Measurements from ENCODE around the gene WDR27.

The WDR27 gene

DNA sequence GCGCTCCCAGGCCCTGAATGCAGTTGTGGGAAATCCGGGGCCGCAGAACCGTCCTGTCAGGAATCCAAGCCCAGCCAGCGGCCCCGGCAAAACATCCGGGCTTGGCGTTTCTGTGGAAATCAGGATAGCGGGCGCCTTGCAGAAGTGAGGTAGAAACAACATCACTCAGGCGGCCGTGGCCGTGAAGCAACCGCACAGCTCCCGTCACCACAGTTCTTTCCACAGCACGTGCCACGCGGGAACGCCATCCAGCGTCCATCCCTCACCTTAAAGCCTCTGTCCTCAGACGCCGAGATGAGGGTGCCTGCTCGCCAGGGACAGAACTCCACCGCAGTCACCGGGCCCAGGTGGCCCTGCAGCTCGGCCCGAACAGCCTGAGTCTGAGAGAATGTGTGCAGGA is 34.1 kb downstream of the WDR27 start:
- H3K79me1 ChIP-seq (ENCODE audit: low read depth, low read length): peaks cover 10% of the 10 kb centered on the region
- H3K14ac ChIP-seq (ENCODE audit: low read length): no peak overlapping the region
- H4K91ac ChIP-seq (ENCODE audit: low read depth, low read length, poor library complexity): no peak overlapping the region
- no peak overlapping the region for H2BK12ac ChIP-seq (ENCODE audit: low read length)
- H3K18ac ChIP-seq (ENCODE audit: low read length): no peak overlapping the region
- WGBS, 2 donors (ENCODE audit: extremely low coverage in 2 of 2, insufficient read length in 2 of 2, insufficient replicate concordance in 1 of 2): no CpG with 5 or more reads among the region's 27 CpGs
- no peak overlapping the region for H2AFZ ChIP-seq (ENCODE audit: low read length)
- peaks cover 0 to 4% of the 10 kb centered on the region in 2 donors for H3K9me3 ChIP-seq (replicated peaks in 1 of 2; ENCODE audit: control insufficient read depth in 2 of 2, insufficient read depth in 1 of 2, low read depth in 1 of 2, low read length in 2 of 2)
- H2AK5ac ChIP-seq (ENCODE audit: low read depth, low read length): no peak overlapping the region
- H3K9ac ChIP-seq (ENCODE audit: low read depth, low read length, poor library complexity): no peak overlapping the region
- no peak overlapping the region for H3K23ac ChIP-seq (ENCODE audit: low read depth, low read length, poor library complexity)
- H2BK5ac ChIP-seq (ENCODE audit: low read length): no peak overlapping the region
- no peaks in the 10 kb centered on the region for H3K27me3 ChIP-seq (ENCODE audit: control insufficient read depth in 3 of 3, insufficient read depth in 3 of 3, low read depth in 1 of 3, low read length in 3 of 3)
- no peak overlapping the region for H3K4me2 ChIP-seq (ENCODE audit: insufficient read depth, low read length, poor library complexity, severe bottlenecking)
- no peak overlapping the region for H3K27ac ChIP-seq (replicated peaks; ENCODE audit: low read length)
- H3K36me3 ChIP-seq (replicated peaks in 1 of 2; ENCODE audit: control insufficient read depth in 2 of 2, insufficient read depth in 2 of 2, low read length in 2 of 2): peaks cover 42 to 92% of the 10 kb centered on the region in 2 donors
- H2BK120ac ChIP-seq (ENCODE audit: low read depth, low read length): no peak overlapping the region
- H4K8ac ChIP-seq (ENCODE audit: low read depth, low read length): no peak overlapping the region
- no peak overlapping the region for H2BK15ac ChIP-seq (ENCODE audit: low read length)
- H3K4me3 ChIP-seq (ENCODE audit: low read length in 2 of 2): no peak overlapping the region
- no peak overlapping the region for H3K4ac ChIP-seq (ENCODE audit: low read length)
- DNase-seq (ENCODE audit: low spot score): no peak
- H3K4me1 ChIP-seq (ENCODE audit: control insufficient read depth in 2 of 2, insufficient read depth in 1 of 2, low read depth in 1 of 2, low read length in 2 of 2): peaks cover 0 to 18% of the 10 kb centered on the region in 2 donors

DNA sequence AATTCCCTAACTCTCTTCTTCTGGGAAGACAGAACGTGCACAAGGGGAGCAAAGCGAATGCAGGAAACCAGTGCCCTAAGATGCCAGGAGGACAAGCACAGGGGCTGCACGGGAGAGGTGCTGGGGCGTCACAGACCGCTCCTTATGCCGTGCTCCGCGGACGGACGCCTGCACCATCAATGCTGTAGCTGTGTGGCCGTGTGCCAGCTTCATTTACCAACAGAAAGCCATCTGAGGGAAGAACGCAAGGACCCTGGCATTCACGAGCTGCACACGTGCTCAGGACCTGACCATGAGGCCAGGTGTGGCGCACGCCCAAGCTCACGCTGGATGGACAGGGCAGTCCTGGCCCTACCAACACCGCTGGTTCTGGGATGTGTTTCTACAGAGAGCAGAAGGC is 35.4 kb downstream of the WDR27 start:
- Histone ChIP-seq H2BK120ac (ENCODE audit: low read depth, low read length) (no peak overlapping the region), H3K18ac (ENCODE audit: low read length) (peak overlapping the region; percentile 19), H3K9ac (ENCODE audit: low read depth, low read length, poor library complexity) (no peak overlapping the region), H2AFZ (ENCODE audit: low read length) (no peak overlapping the region), H3K79me1 (ENCODE audit: low read depth, low read length) (peaks cover 8% of the 10 kb centered on the region), H3K4me3 (ENCODE audit: low read length in 2 of 2) (no peak overlapping the region), H2AK5ac (ENCODE audit: low read depth, low read length) (no peak overlapping the region), H3K36me3 (replicated peaks in 1 of 2; ENCODE audit: control insufficient read depth in 2 of 2, insufficient read depth in 2 of 2, low read length in 2 of 2) (peaks cover 41 to 91% of the 10 kb centered on the region in 2 donors), H3K9me3 (replicated peaks in 1 of 2; ENCODE audit: control insufficient read depth in 2 of 2, insufficient read depth in 1 of 2, low read depth in 1 of 2, low read length in 2 of 2) (peaks cover 0 to 4% of the 10 kb centered on the region in 2 donors), H3K27ac (replicated peaks; ENCODE audit: low read length) (no peak overlapping the region), H2BK5ac (ENCODE audit: low read length) (no peak overlapping the region), H3K14ac (ENCODE audit: low read length) (no peak overlapping the region), H2BK12ac (ENCODE audit: low read length) (no peak overlapping the region), H3K23ac (ENCODE audit: low read depth, low read length, poor library complexity) (no peak overlapping the region), H3K27me3 (ENCODE audit: control insufficient read depth in 3 of 3, insufficient read depth in 3 of 3, low read depth in 1 of 3, low read length in 3 of 3) (no peaks in the 10 kb centered on the region), H4K91ac (ENCODE audit: low read depth, low read length, poor library complexity) (no peak overlapping the region), H4K8ac (ENCODE audit: low read depth, low read length) (no peak overlapping the region), H2BK15ac (ENCODE audit: low read length) (no peak overlapping the region), H3K4ac (ENCODE audit: low read length) (peak overlapping the region; percentile 67), H3K4me2 (ENCODE audit: insufficient read depth, low read length, poor library complexity, severe bottlenecking) (no peak overlapping the region), H3K4me1 (ENCODE audit: control insufficient read depth in 2 of 2, insufficient read depth in 1 of 2, low read depth in 1 of 2, low read length in 2 of 2) (peaks cover 0 to 18% of the 10 kb centered on the region in 2 donors)
- WGBS, 2 donors (ENCODE audit: extremely low coverage in 2 of 2, insufficient read length in 2 of 2, insufficient replicate concordance in 1 of 2): no CpG with 5 or more reads among the region's 18 CpGs
- DNase-seq (ENCODE audit: low spot score): no peak

DNA sequence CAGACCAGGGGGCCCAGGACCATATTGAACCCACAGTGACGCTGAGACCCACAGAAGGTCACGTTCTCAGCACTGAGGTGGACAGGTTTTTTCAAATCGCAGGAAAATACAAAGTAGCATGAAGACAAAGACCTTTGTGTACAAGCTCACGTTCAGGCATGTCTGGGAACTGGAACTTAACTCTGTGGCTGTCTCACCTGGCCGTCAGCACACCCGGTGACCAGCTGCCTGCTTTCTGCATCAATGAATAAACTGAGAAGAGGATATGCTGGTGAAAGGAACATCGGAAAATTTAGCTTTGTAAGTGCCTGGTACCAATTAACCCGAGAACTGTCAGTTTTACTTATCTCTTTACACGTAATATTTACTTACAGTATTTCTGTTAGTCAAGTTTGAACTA is 36.5 kb downstream of the WDR27 start:
- Histone ChIP-seq H3K4me3 (ENCODE audit: low read length in 2 of 2) (no peak overlapping the region), H3K36me3 (replicated peaks in 1 of 2; ENCODE audit: control insufficient read depth in 2 of 2, insufficient read depth in 2 of 2, low read length in 2 of 2) (peaks cover 44 to 91% of the 10 kb centered on the region in 2 donors), H3K27me3 (ENCODE audit: control insufficient read depth in 3 of 3, insufficient read depth in 3 of 3, low read depth in 1 of 3, low read length in 3 of 3) (no peaks in the 10 kb centered on the region), H3K9ac (ENCODE audit: low read depth, low read length, poor library complexity) (no peak overlapping the region), H3K18ac (ENCODE audit: low read length) (no peak overlapping the region), H3K4me1 (ENCODE audit: control insufficient read depth in 2 of 2, insufficient read depth in 1 of 2, low read depth in 1 of 2, low read length in 2 of 2) (peaks cover 0 to 12% of the 10 kb centered on the region in 2 donors), H3K27ac (replicated peaks; ENCODE audit: low read length) (no peak overlapping the region), H3K79me1 (ENCODE audit: low read depth, low read length) (peaks cover 9% of the 10 kb centered on the region), H2AFZ (ENCODE audit: low read length) (no peak overlapping the region), H3K14ac (ENCODE audit: low read length) (no peak overlapping the region), H3K9me3 (replicated peaks in 1 of 2; ENCODE audit: control insufficient read depth in 2 of 2, insufficient read depth in 1 of 2, low read depth in 1 of 2, low read length in 2 of 2) (peaks cover 0 to 4% of the 10 kb centered on the region in 2 donors), H4K8ac (ENCODE audit: low read depth, low read length) (no peak overlapping the region), H3K4me2 (ENCODE audit: insufficient read depth, low read length, poor library complexity, severe bottlenecking) (no peak overlapping the region), H2BK12ac (ENCODE audit: low read length) (no peak overlapping the region), H2BK15ac (ENCODE audit: low read length) (no peak overlapping the region), H3K23ac (ENCODE audit: low read depth, low read length, poor library complexity) (no peak overlapping the region), H3K4ac (ENCODE audit: low read length) (no peak overlapping the region), H2BK5ac (ENCODE audit: low read length) (no peak overlapping the region), H4K91ac (ENCODE audit: low read depth, low read length, poor library complexity) (no peak overlapping the region), H2AK5ac (ENCODE audit: low read depth, low read length) (no peak overlapping the region), H2BK120ac (ENCODE audit: low read depth, low read length) (no peak overlapping the region)
- DNase-seq (ENCODE audit: low spot score): no peak
- no CpG with 5 or more reads among the region's 9 CpGs for WGBS, 2 donors (ENCODE audit: extremely low coverage in 2 of 2, insufficient read length in 2 of 2, insufficient replicate concordance in 1 of 2)

DNA sequence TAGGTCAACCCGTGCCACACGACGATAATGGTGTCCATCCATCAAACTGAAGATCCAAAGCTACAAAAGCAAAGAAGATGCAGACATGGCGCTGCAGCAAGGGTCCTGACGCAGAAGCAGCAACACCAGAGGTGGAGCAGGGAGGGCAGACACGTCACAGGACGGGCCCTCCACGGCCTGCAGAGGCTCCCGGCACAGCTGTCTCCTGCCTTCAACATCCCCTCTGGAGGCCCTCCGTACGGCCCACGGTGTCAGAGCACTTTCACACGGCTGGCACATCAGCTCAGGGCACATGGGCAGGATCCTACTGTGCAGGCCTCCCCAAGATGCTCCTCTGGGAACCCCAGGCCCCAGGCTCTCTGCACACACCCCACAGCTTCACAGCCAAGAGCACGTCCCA is 37.6 kb downstream of the WDR27 start:
- Histone ChIP-seq H3K14ac (ENCODE audit: low read length) (no peak overlapping the region), H2BK5ac (ENCODE audit: low read length) (no peak overlapping the region), H2AFZ (ENCODE audit: low read length) (no peak overlapping the region), H2BK12ac (ENCODE audit: low read length) (peak overlapping the region; percentile 6), H3K4me1 (ENCODE audit: control insufficient read depth in 2 of 2, insufficient read depth in 1 of 2, low read depth in 1 of 2, low read length in 2 of 2) (peaks cover 0 to 2% of the 10 kb centered on the region in 2 donors), H3K18ac (ENCODE audit: low read length) (no peak overlapping the region), H3K36me3 (replicated peaks in 1 of 2; ENCODE audit: control insufficient read depth in 2 of 2, insufficient read depth in 2 of 2, low read length in 2 of 2) (peaks cover 50 to 94% of the 10 kb centered on the region in 2 donors), H2BK120ac (ENCODE audit: low read depth, low read length) (no peak overlapping the region), H3K27ac (replicated peaks; ENCODE audit: low read length) (no peak overlapping the region), H3K4me3 (ENCODE audit: low read length in 2 of 2) (no peak overlapping the region), H3K4ac (ENCODE audit: low read length) (no peak overlapping the region), H3K79me1 (ENCODE audit: low read depth, low read length) (peaks cover 12% of the 10 kb centered on the region), H3K27me3 (ENCODE audit: control insufficient read depth in 3 of 3, insufficient read depth in 3 of 3, low read depth in 1 of 3, low read length in 3 of 3) (no peaks in the 10 kb centered on the region), H4K91ac (ENCODE audit: low read depth, low read length, poor library complexity) (no peak overlapping the region), H2BK15ac (ENCODE audit: low read length) (no peak overlapping the region), H3K9ac (ENCODE audit: low read depth, low read length, poor library complexity) (no peak overlapping the region), H2AK5ac (ENCODE audit: low read depth, low read length) (no peak overlapping the region), H3K9me3 (replicated peaks in 1 of 2; ENCODE audit: control insufficient read depth in 2 of 2, insufficient read depth in 1 of 2, low read depth in 1 of 2, low read length in 2 of 2) (peaks cover 0 to 4% of the 10 kb centered on the region in 2 donors), H3K23ac (ENCODE audit: low read depth, low read length, poor library complexity) (no peak overlapping the region), H3K4me2 (ENCODE audit: insufficient read depth, low read length, poor library complexity, severe bottlenecking) (no peak overlapping the region), H4K8ac (ENCODE audit: low read depth, low read length) (no peak overlapping the region)
- WGBS, 2 donors (ENCODE audit: extremely low coverage in 2 of 2, insufficient read length in 2 of 2, insufficient replicate concordance in 1 of 2): no CpG with 5 or more reads among the region's 14 CpGs
- DNase-seq (ENCODE audit: low spot score): no peak
